Endothelial cell of umbilical vein (primary cell): ENCODE data around the gene GLI2. TPM values are rescaled to one million over a fixed set of nuclear protein-coding genes. Genes with fewer than 3 reads are reported as not detected.

Experiments
- BruUV-seq: library from RNA; stranded (reverse); fragments of 400-500 nt; replicated peaks from 2 replicates; lab custom pipeline; 2021; lab: Mats Ljungman, UMichigan
- CTCF ChIA-PET: fragments of 300-600, 350-600 bp; sonication (Branson Sonifier 250); formaldehyde crosslinking; loops from one replicate; lab custom pipeline; 2021; ENCODE audit warnings: antibody characterized with exemption, inconsistent platforms; lab: Charles Lee
- POLR2A ChIA-PET: fragments of 300-600, 350-600 bp; sonication (Branson Sonifier 250); formaldehyde crosslinking; loops from one replicate; lab custom pipeline; 2021; ENCODE audit warnings: antibody characterized with exemption, inconsistent platforms; lab: Charles Lee
- DNase-seq: peaks from one replicate; pipeline ENCODE4 v3.0.0-alpha.2; 2011; ENCODE audit warnings: low read depth, low spot score
- FAIRE-seq: peaks from 2 replicates; lab custom pipeline; 2011; peaks lifted over from hg19 to GRCh38; lab: Jason Lieb, UNC
- H2AFZ ChIP-seq: 2 replicates; pipeline ENCODE4 v1.6.0; 2012; ENCODE audit warnings: low read depth, low read length, control low read depth, inconsistent platforms
- H3K27ac ChIP-seq: 2 replicates; pipeline ENCODE4 v1.5.1; 2011; ENCODE audit warnings: low read depth, mild to moderate bottlenecking, control low read depth, low read length, moderate library complexity; ENCODE audit not compliant: insufficient read depth
- H3K27me3 ChIP-seq, 2 experiments: 2 replicates each; pipeline versions ENCODE4 v1.6.0 to v1.6.1; 2011; ENCODE audit warnings: low read length in 2 of 2, mixed read lengths in 1 of 2; ENCODE audit not compliant: control insufficient read depth in 2 of 2, insufficient read depth in 2 of 2
- H3K36me3 ChIP-seq, 2 experiments: 2 replicates in 1 of 2; 3 replicates in 1 of 2; pipeline ENCODE4 v1.5.1; 2011; ENCODE audit warnings: low read length in 2 of 2, mild to moderate bottlenecking in 1 of 2, moderate library complexity in 1 of 2; ENCODE audit not compliant: control insufficient read depth in 2 of 2, insufficient read depth in 2 of 2; ENCODE audit errors: extremely low read depth in 1 of 2
- H3K4me1 ChIP-seq: 3 replicates; pipeline ENCODE4 v1.5.1; 2011; ENCODE audit warnings: mild to moderate bottlenecking, low read length; ENCODE audit not compliant: control insufficient read depth, insufficient read depth; ENCODE audit errors: extremely low read depth
- H3K4me2 ChIP-seq: 2 replicates; pipeline ENCODE4 v1.6.1; 2011; ENCODE audit warnings: low read length, control low read depth, mixed read lengths; ENCODE audit not compliant: insufficient read depth
- H3K4me3 ChIP-seq, 3 experiments: fragments of 200-600 bp in 1 of 3; sonication (generic), shearing (Covaris generic) in 1 of 3; replicated peaks in 1 of 3; 2 replicates each; pipeline ENCODE4 v1.5.1; 2011 to 2016; ENCODE audit warnings: control low read depth in 3 of 3, low read length in 3 of 3, mild to moderate bottlenecking in 2 of 3, inconsistent platforms in 1 of 3, low read depth in 1 of 3, moderate library complexity in 1 of 3; ENCODE audit not compliant: insufficient read depth in 1 of 3
- H3K79me2 ChIP-seq: 2 replicates; pipeline ENCODE4 v1.6.0; 2012; ENCODE audit warnings: low read length, inconsistent platforms; ENCODE audit not compliant: control insufficient read depth, insufficient read depth
- H3K9ac ChIP-seq: replicated peaks from 2 replicates; pipeline ENCODE3; 2011; ENCODE audit warnings: low read length, control low read depth; ENCODE audit not compliant: insufficient read depth; ENCODE audit errors: extremely low read depth
- H3K9me1 ChIP-seq: replicated peaks from 3 replicates; pipeline ENCODE4 v1.6.0; 2011; ENCODE audit warnings: mild to moderate bottlenecking, low read length; ENCODE audit not compliant: control insufficient read depth, insufficient read depth; ENCODE audit errors: extremely low read depth
- H3K9me3 ChIP-seq: replicated peaks from 2 replicates; pipeline ENCODE4 v1.5.1; 2012; ENCODE audit warnings: low read length, inconsistent platforms; ENCODE audit not compliant: control insufficient read depth, insufficient read depth
- H4K20me1 ChIP-seq: replicated peaks from 2 replicates; pipeline ENCODE3; 2011; ENCODE audit warnings: mild to moderate bottlenecking, low read length; ENCODE audit not compliant: control insufficient read depth, insufficient read depth; ENCODE audit errors: extremely low read depth
- EZH2 ChIP-seq: IDR thresholded peaks from 2 replicates; pipeline ENCODE4 v1.6.1; 2012; ENCODE audit warnings: borderline replicate concordance, low read depth, mild to moderate bottlenecking, moderate library complexity, low read length, inconsistent platforms; ENCODE audit not compliant: severe bottlenecking
- FOS ChIP-seq: IDR thresholded peaks from 2 replicates; pipeline ENCODE4 v1.6.1; 2011; ENCODE audit warnings: mild to moderate bottlenecking, low read length, moderate library complexity, borderline replicate concordance; ENCODE audit not compliant: insufficient read depth
- JUN ChIP-seq: IDR thresholded peaks from 2 replicates; pipeline ENCODE4 v1.6.1; 2011; ENCODE audit warnings: borderline replicate concordance, low read depth; ENCODE audit not compliant: insufficient read length, insufficient read depth
- MAX ChIP-seq: IDR thresholded peaks from 2 replicates; pipeline ENCODE4 v1.6.1; 2011; ENCODE audit not compliant: insufficient read depth, insufficient read length
- MYC ChIP-seq: IDR thresholded peaks from one replicate; pipeline ENCODE4 v1.6.1; 2011; ENCODE audit warnings: mild to moderate bottlenecking, low read depth, low read length
- POLR2A ChIP-seq: IDR thresholded peaks from 2 replicates; pipeline ENCODE4 v1.6.1; 2012; ENCODE audit warnings: low read depth, mild to moderate bottlenecking, control low read depth, low read length
- dilution Hi-C: fragments of 300-500 bp; cut with MboI; formaldehyde crosslinking; loops from one replicate; pipeline ENCODE4 v1.15.0; 2019; ENCODE audit warnings: low sequenced_read_pairs; ENCODE audit not compliant: extremely low pct_ligation_motif_present
- intact Hi-C: fragments of 100-400 bp; cut with micrococcal nuclease; formaldehyde crosslinking; loops from one replicate; pipeline ENCODE4 v1.10.0; 2022
- polyA plus RNA-seq, 4 experiments: library from polyadenylated mRNA; depleted of rRNA in 3 of 4; stranded (reverse) in 3 of 4; unstranded in 1 of 4; fragments of >200 nt; gene quantifications; 2 replicates each; pipeline versions ENCODE4 v1.2.1 to v1.2.3, GENCODE V29; 2011 to 2012; ENCODE audit warnings: missing spikeins in 1 of 4
- total RNA-seq: library from RNA; stranded (reverse); gene quantifications from 2 replicates; pipeline ENCODE4 v1.2.3, GENCODE V29; 2021

GLI2 gene
- total and polyA plus RNA-seq, 2 donors (not counting 3 experiments of a cell fraction or from before 2014, with no cell fraction given) = 0.13 TPM; not detected in 1

- H3K27ac ChIP-seq = no peak overlapping the region
- peaks cover 15% of the 10 kb centered on the region for H3K4me1 ChIP-seq
- DNase-seq (no peak), FAIRE-seq (no peak)
- dilution Hi-C loops = no loop called here
- H3K4me3 ChIP-seq = no peak overlapping the region
- H2AFZ ChIP-seq = no peak overlapping the region
- intact Hi-C loops = no loop called here
- H4K20me1 ChIP-seq = no peaks in the 10 kb centered on the region
- H3K4me2 ChIP-seq = no peak overlapping the region
- H3K27me3 ChIP-seq = no peaks in the 10 kb centered on the region
- CTCF ChIA-PET = interaction anchor here (0.5 to 1.1 kb wide), 2 partner anchors 16 to 34 kb away, joined by 3 to 4 read pairs; partner anchors contain the start of gene GLI2
- no peaks in the 10 kb centered on the region for H3K79me2 ChIP-seq
- no peaks in the 10 kb centered on the region for H3K36me3 ChIP-seq
- TF ChIP-seq POLR2A = no peak
- TF ChIP-seq JUN = no peak
- TF ChIP-seq MYC = no peak
- no peak for TF ChIP-seq MAX
- TF ChIP-seq EZH2 = no peak
- no peak for TF ChIP-seq FOS
- no peaks in the 10 kb centered on the region for H3K9me3 ChIP-seq
- H3K9ac ChIP-seq = no peak overlapping the region
- POLR2A ChIA-PET = no interaction called here
- H3K9me1 ChIP-seq = no peaks in the 10 kb centered on the region
- no TSS peak for BruUV-seq
These were observed 15.4 kb upstream of the GLI2 start for GRCh38 chr2:120720231-120720630.

- POLR2A ChIA-PET = no interaction called here
- Histone ChIP-seq H4K20me1 (no peaks in the 10 kb centered on the region), H3K9ac (no peak overlapping the region), H3K4me3 (no peak overlapping the region), H3K4me2 (no peak overlapping the region), H3K27me3 (peaks cover 0 to 4% of the 10 kb centered on the region in 2 experiments), H3K9me3 (no peaks in the 10 kb centered on the region), H3K36me3 (no peaks in the 10 kb centered on the region), H3K27ac (no peak overlapping the region), H3K4me1 (peaks cover 15% of the 10 kb centered on the region), H2AFZ (no peak overlapping the region), H3K9me1 (no peaks in the 10 kb centered on the region), H3K79me2 (no peaks in the 10 kb centered on the region)
- no peak for TF ChIP-seq FOS
- DNase-seq (no peak), FAIRE-seq (no peak)
- no TSS peak for BruUV-seq
- CTCF ChIA-PET = interaction anchor here (0.5 to 1.1 kb wide), 2 partner anchors 15 to 34 kb away, joined by 3 to 4 read pairs; partner anchors contain the start of gene GLI2
- dilution Hi-C loops = no loop called here
- intact Hi-C loops = no loop called here
These were observed 14.8 kb upstream of the GLI2 start for GRCh38 chr2:120720746-120721375.
